Small intestine (tissue), 7 donors: ENCODE measurements around the gene KRTAP10-12. TPM values are rescaled to one million over a fixed set of nuclear protein-coding genes. Genes with fewer than 3 reads are reported as not detected.
A peak's percentile ranks its signal among the peaks of the same experiment; 100 is the strongest.

Source experiments
- DNase-seq, 2 donors: peaks; one replicate each; pipeline versions ENCODE4 v3.0.0 to v3.0.0-alpha.2; 2013
- FAIRE-seq: peaks from 2 replicates; lab custom pipeline; 2012; peaks lifted over from hg19 to GRCh38; lab: Jason Lieb, UNC
- H3K27ac ChIP-seq, 3 donors: one replicate each; pipeline ENCODE4 v1.5.1; 2013; ENCODE audit warnings: low read length in 2 of 3, mild to moderate bottlenecking in 2 of 3, control low read depth in 1 of 3, inconsistent platforms in 1 of 3, low read depth in 1 of 3, moderate library complexity in 1 of 3
- H3K27me3 ChIP-seq, 3 donors: one replicate each; pipeline ENCODE4 v1.6.1; 2013; ENCODE audit warnings: low read length in 3 of 3, inconsistent platforms in 1 of 3; ENCODE audit not compliant: control insufficient read depth in 3 of 3, insufficient read depth in 3 of 3
- H3K36me3 ChIP-seq, 3 donors: one replicate each; pipeline ENCODE4 v1.6.1; 2013; ENCODE audit warnings: low read length in 3 of 3, inconsistent platforms in 1 of 3, low read depth in 1 of 3, mild to moderate bottlenecking in 1 of 3, moderate library complexity in 1 of 3; ENCODE audit not compliant: control insufficient read depth in 3 of 3, insufficient read depth in 2 of 3
- H3K4me1 ChIP-seq, 3 donors: one replicate each; pipeline ENCODE4 v1.6.1; 2013; ENCODE audit warnings: low read length in 2 of 3, inconsistent platforms in 1 of 3, low read depth in 1 of 3, mild to moderate bottlenecking in 1 of 3, moderate library complexity in 1 of 3; ENCODE audit not compliant: control insufficient read depth in 3 of 3, insufficient read depth in 2 of 3
- H3K4me3 ChIP-seq, 3 donors: one replicate each; pipeline ENCODE4 v1.5.1; 2013; ENCODE audit warnings: low read length in 3 of 3, control low read depth in 1 of 3, inconsistent platforms in 1 of 3, low read depth in 1 of 3, mild to moderate bottlenecking in 1 of 3, moderate library complexity in 1 of 3
- H3K9me3 ChIP-seq, 2 donors: one replicate each; pipeline ENCODE4 v1.6.1; 2013; ENCODE audit warnings: low read depth in 1 of 2, low read length in 1 of 2; ENCODE audit not compliant: control insufficient read depth in 2 of 2, insufficient read depth in 1 of 2
- WGBS, 3 donors: extraction: QIAGEN DNeasy Blood & Tissue Kit; methylation state at CpG; one replicate each; pipeline ENCODE4 v1.1.7; 2013; 5-methylcytosine and 5-hydroxymethylcytosine counted together
- polyA plus RNA-seq, 4 donors: library from polyadenylated mRNA; stranded (reverse) in 3 of 4; unstranded in 1 of 4; fragments of 200-250 nt in 3 of 4; fragments of 120-200 nt in 1 of 4; gene quantifications; one replicate each; pipeline versions ENCODE4 v1.2.1 to v1.2.3, GENCODE V29; 2013
- donor health status: healthy with polysubstance abuse.
- donor health status: control.
- donor health status: control.
- donor health status: Bipolar disorder and iron deficiency.
- donor health status: healthy.

The KRTAP10-12 gene
- polyA plus RNA-seq, 4 donors: not detected

DNA sequence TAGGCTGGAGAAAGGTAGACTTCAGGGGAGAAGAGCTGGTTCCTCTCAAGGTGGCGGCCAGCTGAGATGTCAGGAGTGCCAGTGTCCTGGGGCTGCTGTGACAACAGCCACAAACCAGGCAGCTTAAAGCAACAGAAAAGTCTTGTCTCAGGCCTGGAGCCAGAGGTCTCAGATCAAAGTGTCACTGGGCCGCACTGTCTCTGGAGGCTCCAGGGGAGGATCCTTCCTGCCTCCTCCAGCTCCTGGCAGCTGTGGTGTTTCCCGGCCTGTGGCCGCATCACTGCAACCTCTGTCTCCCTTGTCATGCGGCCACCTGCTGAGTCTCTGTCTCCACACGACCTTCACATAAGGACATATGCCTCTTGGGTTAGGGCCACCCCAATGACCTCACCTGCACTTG is 38.8 kb downstream of the KRTAP10-12 start:
- no peaks in the 10 kb centered on the region for H3K4me1 ChIP-seq
- DNase-seq (no peak), FAIRE-seq (no peak)
- no peak overlapping the region for H3K4me3 ChIP-seq
- peaks cover 0 to 3% (median 0%) of the 10 kb centered on the region in 3 donors for H3K27me3 ChIP-seq
- H3K36me3 ChIP-seq: no peaks in the 10 kb centered on the region
- peaks cover 0 to 48% of the 10 kb centered on the region in 2 donors for H3K9me3 ChIP-seq
- H3K27ac ChIP-seq: no peak overlapping the region
- 81 to 85% (median 84%) methylated on average over 6 of the region's 6 CpGs for WGBS, 3 donors

DNA sequence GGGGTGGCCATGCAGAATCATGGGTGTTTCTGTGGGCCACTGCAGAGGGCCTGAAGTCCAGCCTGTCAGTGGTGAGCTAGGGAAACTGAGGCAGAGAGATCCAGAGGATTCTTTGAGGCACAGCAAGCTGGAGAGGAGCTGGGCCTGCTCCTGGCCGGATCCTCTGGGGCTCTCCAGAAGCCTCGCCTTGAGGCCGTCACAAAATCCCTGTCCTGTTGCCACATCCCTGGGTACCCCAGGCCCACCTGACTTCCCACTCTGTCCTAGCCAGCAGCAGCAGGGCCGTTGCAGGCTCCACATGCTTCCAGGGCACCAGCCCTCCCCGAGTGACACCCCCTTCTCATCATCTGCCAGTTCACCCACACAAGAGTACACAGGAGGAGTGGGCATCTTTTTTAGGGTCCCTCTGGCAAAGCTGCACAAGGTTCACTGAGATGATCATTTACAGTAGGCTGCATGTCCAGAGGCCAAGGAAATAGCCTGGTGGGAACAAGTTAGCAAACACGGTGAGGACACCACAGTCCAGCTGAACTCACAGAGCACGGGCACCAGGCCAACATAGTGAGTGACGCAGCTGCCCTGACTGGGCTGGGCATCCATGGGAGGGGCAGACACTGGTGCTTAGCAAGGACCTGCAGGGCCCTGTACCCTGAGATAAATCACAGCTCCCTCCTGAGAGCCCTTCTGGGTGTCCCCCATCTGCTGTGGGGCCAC is 39.5 kb downstream of the KRTAP10-12 start:
- Histone ChIP-seq H3K27ac (no peak overlapping the region), H3K4me1 (no peaks in the 10 kb centered on the region), H3K27me3 (peaks cover 0 to 2% (median 0%) of the 10 kb centered on the region in 3 donors), H3K9me3 (peaks cover 0 to 49% of the 10 kb centered on the region in 2 donors), H3K36me3 (no peaks in the 10 kb centered on the region), H3K4me3 (no peak overlapping the region)
- peak in 1 of 2 donors; percentile 73 for DNase-seq
- WGBS, 3 donors: 45 to 82% (median 58%) methylated on average over 8 of the region's 8 CpGs
- FAIRE-seq: no peak

DNA sequence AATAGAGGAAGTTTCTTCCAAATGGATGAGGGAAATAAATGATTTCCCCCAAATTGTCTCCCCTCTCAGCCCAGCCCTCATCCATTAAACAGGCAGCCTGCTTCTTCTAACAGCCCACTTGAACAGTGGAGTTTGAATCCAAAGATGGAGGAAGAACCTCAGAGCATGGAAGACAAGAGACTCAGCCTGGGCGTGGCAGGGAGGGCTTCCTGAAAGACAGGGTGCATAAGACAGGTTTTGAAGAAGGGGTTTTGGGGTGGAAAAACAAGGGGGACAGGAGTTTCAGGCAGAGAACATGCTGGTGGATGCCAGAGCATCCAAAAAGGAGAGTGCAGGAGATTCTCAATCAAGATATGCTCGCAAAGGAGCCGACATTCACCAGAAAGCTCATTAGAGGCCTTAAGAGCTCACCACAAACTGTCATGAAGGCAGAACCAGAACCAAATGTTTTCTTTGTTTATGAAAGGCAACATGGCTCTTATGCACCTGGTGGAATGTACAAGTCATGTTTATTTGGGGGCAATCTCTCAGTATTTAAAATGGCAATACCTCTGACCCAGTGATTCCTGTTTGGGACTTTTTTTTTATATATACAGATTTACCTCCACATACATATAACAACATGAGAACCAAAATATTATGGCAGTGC is 40.9 kb downstream of the KRTAP10-12 start:
- peaks cover 0 to 2% (median 0%) of the 10 kb centered on the region in 3 donors for H3K27me3 ChIP-seq
- no peak overlapping the region for H3K27ac ChIP-seq
- no peak overlapping the region for H3K4me3 ChIP-seq
- DNase-seq: peak in 1 of 2 donors; percentile 24
- peaks cover 0 to 49% of the 10 kb centered on the region in 2 donors for H3K9me3 ChIP-seq
- 77 to 82% (median 78%) methylated on average over 3 of the region's 3 CpGs for WGBS, 3 donors
- no peak for FAIRE-seq
- no peaks in the 10 kb centered on the region for H3K4me1 ChIP-seq
- no peaks in the 10 kb centered on the region for H3K36me3 ChIP-seq

DNA sequence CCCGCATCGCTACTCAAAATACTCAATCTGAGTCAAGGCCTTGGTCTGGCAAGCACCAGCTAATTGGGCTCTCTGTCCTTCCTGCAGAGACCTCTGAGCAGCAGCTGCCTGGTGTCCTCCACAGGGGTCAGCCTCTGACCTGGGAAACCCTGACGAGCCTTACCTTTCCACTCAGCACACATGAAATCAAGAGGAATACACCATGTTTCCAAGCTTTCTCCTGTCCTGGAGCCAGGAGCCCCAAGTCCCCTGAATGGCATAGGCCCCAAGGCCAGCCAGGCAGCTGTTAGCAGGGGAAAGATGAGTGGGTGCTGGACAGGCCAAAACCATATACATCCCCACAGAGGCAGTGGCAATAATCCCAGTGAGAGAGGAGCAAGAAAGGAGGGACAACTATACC is 41.6 kb downstream of the KRTAP10-12 start:
- H3K27me3 ChIP-seq: peaks cover 0 to 2% (median 0%) of the 10 kb centered on the region in 3 donors
- FAIRE-seq: no peak
- H3K36me3 ChIP-seq: no peaks in the 10 kb centered on the region
- H3K4me3 ChIP-seq: no peak overlapping the region
- H3K9me3 ChIP-seq: peaks cover 0 to 49% of the 10 kb centered on the region in 2 donors
- DNase-seq: no peak
- 82 to 93% (median 83%) methylated on average over 3 of the region's 3 CpGs for WGBS, 3 donors
- H3K4me1 ChIP-seq: no peaks in the 10 kb centered on the region
- no peak overlapping the region for H3K27ac ChIP-seq

DNA sequence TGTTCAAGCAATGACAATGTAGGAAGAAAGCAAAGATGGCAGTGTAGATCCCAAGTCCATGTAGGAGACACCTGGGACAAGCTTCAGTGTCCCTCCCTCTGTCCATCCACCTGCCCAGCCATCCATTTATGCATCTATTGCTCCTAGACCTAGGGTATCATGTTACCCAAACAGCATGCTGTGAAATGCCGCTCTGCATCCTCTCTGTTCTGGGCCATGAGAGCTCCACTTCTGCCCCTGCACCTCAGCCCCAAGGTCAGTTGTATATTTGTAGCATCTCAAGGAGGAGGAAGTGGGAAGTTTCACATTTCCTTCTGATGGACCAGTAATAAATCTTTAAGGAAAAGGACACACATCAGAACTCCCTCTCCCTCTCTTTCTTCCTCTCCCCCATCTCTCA is 42.3 kb downstream of the KRTAP10-12 start:
- no peaks in the 10 kb centered on the region for H3K36me3 ChIP-seq
- DNase-seq: no peak
- H3K4me1 ChIP-seq: no peaks in the 10 kb centered on the region
- WGBS, 3 donors: 88 to 94% (median 92%) methylated on average over 1 of the region's 1 CpG
- H3K27ac ChIP-seq: no peak overlapping the region
- H3K9me3 ChIP-seq: peaks cover 0 to 49% of the 10 kb centered on the region in 2 donors
- H3K4me3 ChIP-seq: no peak overlapping the region
- no peak for FAIRE-seq
- peaks cover 0 to 2% (median 0%) of the 10 kb centered on the region in 3 donors for H3K27me3 ChIP-seq

DNA sequence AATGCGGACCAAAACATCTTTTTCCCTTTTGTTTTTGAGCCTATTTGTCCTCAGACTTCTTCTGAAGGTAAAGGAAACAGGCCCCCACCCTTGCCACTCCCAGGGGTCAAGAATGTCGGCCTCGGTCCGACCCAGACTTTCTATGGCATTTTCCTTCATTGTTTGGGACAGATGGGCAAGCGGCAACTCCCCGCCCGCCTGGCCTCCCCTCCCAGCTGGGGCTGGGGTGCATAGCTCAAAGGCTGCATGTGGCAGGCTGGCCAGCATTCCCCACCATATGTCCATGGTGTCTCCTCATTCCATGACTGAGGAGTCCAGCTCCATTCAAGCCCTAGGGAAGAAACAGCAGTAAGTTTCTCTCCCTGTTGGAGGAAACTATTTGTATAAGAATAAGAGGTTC is 43.8 kb downstream of the KRTAP10-12 start:
- no peaks in the 10 kb centered on the region for H3K36me3 ChIP-seq
- no peak overlapping the region for H3K27ac ChIP-seq
- DNase-seq (no peak), FAIRE-seq (no peak)
- no peaks in the 10 kb centered on the region for H3K4me1 ChIP-seq
- peaks cover 0 to 39% of the 10 kb centered on the region in 2 donors for H3K9me3 ChIP-seq
- H3K4me3 ChIP-seq: no peak overlapping the region
- peaks cover 0 to 2% (median 0%) of the 10 kb centered on the region in 3 donors for H3K27me3 ChIP-seq
- 73 to 85% (median 84%) methylated on average over 7 of the region's 7 CpGs for WGBS, 3 donors

DNA sequence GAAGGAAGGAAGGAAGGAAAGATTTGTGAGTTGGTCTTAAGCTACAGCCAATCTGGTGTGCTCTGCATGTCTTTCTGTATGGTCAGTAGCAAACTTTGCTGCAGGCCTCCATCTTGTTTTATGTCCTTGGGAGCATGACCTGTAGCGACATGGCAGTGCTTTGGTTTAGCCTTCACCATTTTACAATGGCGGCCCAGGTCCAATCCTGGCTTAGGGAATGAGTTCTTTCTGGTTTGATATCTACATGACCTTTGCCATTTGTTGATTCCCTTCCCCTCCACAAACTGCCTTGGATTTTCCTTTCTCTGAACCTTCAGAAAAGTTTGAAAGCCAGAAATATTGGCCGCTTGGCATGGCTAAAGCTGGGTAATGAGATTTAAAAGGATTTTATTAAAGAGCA is 44.9 kb downstream of the KRTAP10-12 start:
- no peak overlapping the region for H3K27ac ChIP-seq
- WGBS, 3 donors: 90 to 94% (median 90%) methylated on average over 3 of the region's 3 CpGs
- H3K9me3 ChIP-seq: peaks cover 0 to 28% of the 10 kb centered on the region in 2 donors
- peaks cover 0 to 2% (median 0%) of the 10 kb centered on the region in 3 donors for H3K27me3 ChIP-seq
- H3K4me1 ChIP-seq: no peaks in the 10 kb centered on the region
- FAIRE-seq: no peak
- H3K4me3 ChIP-seq: no peak overlapping the region
- H3K36me3 ChIP-seq: no peaks in the 10 kb centered on the region
- DNase-seq: no peak

DNA sequence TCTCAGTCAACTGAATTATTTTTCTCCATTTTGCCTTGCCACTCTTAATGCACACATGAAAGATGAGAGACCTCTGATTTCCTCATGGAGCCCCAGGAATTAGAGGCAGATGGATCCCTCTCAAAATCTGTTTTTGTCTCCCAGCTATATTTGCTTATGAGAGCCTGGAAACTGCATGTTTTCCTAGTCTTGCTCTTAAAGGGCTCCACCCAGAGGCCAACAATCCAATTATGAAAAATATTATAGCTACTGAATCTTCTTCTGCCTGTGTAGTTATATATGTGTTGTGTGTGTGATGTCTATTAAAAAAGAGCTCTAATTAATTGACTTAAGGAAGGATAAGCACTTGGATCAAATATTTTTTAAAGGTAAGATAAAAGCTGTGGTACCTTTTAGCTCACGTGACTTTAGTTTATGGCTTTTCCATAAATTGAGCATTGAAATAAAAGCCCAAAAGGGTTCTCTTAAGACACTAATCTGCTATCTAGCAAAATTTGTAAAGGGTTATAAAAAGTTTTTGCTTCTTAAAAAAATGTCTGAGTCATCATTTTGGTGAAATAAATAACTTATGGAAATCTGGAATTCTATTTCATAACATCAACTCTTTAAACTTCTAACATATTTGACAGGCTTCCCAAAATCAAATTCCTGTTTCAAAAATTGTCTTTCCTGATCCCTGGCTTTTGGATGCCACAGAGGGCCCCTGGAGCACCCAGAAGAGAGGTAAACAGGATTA is 45.6 kb downstream of the KRTAP10-12 start:
- FAIRE-seq (no peak), DNase-seq (peak in 1 of 2 donors; percentile 38)
- Histone ChIP-seq H3K27ac (no peak overlapping the region), H3K36me3 (no peaks in the 10 kb centered on the region), H3K9me3 (peaks cover 0 to 22% of the 10 kb centered on the region in 2 donors), H3K27me3 (peaks cover 0 to 2% (median 0%) of the 10 kb centered on the region in 3 donors), H3K4me1 (no peaks in the 10 kb centered on the region), H3K4me3 (no peak overlapping the region)
- 45 to 83% (median 66%) methylated on average over 1 of the region's 1 CpG for WGBS, 3 donors
